ENCODE data around the gene MARCHF5. TPM values are rescaled to one million over a fixed set of nuclear protein-coding genes. Genes with fewer than 3 reads are reported as not detected.

MARCHF5 gene, protein sequence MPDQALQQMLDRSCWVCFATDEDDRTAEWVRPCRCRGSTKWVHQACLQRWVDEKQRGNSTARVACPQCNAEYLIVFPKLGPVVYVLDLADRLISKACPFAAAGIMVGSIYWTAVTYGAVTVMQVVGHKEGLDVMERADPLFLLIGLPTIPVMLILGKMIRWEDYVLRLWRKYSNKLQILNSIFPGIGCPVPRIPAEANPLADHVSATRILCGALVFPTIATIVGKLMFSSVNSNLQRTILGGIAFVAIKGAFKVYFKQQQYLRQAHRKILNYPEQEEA
- total RNA-seq (2021; fragmentation: NEBNext Ultra II Directional; extraction: Animal tissue kit (Norgen Biotek cat#: 25700)) (23.7 and 26.8 TPM in 2 replicates), polyA plus RNA-seq (2011; rRNA removed) (5.8 and 8.7 TPM in 2 replicates), polyA minus RNA-seq (2011; rRNA and poly(A)+ RNA removed) (14.9 and 16.3 TPM in 2 replicates)
- polyA plus RNA-seq (2011; cell fraction: cytosol; rRNA removed) = 12.0 TPM
- 2.8 TPM for polyA plus RNA-seq (2011; cell fraction: nucleus; rRNA removed)
- polyA plus RNA-seq (2012, experiment 1 of 2) = 16.2 to 24.5 TPM (median 19.6 TPM) in 4 replicates
- 2.3 TPM for polyA plus RNA-seq (2012, experiment 2 of 2)
- 9.6 TPM for polyA plus RNA-seq (2013, experiment 1 of 2)
- 10.9 TPM for polyA plus RNA-seq (2013, experiment 2 of 2)
- 7.0 TPM for polyA minus RNA-seq (2011; cell fraction: cytosol; rRNA and poly(A)+ RNA removed)
- 18.4 TPM for polyA minus RNA-seq (2011; cell fraction: nucleus; rRNA and poly(A)+ RNA removed)
- long read RNA-seq, experiment 1, transcript MARCH5-201 (6 exons, 3,926 nt) = major isoform, 16 of 29 reads
- long read RNA-seq, experiment 1, partial matches to known transcripts = 8 of 29 reads
- long read RNA-seq, experiment 1, other reads (novel, unspliced or antisense) = 5 of 29 reads
- long read RNA-seq, experiment 2, partial matches to known transcripts = 6 of 10 reads
- long read RNA-seq, experiment 2, other reads (novel, unspliced or antisense) = 1 of 10 reads

DNA sequence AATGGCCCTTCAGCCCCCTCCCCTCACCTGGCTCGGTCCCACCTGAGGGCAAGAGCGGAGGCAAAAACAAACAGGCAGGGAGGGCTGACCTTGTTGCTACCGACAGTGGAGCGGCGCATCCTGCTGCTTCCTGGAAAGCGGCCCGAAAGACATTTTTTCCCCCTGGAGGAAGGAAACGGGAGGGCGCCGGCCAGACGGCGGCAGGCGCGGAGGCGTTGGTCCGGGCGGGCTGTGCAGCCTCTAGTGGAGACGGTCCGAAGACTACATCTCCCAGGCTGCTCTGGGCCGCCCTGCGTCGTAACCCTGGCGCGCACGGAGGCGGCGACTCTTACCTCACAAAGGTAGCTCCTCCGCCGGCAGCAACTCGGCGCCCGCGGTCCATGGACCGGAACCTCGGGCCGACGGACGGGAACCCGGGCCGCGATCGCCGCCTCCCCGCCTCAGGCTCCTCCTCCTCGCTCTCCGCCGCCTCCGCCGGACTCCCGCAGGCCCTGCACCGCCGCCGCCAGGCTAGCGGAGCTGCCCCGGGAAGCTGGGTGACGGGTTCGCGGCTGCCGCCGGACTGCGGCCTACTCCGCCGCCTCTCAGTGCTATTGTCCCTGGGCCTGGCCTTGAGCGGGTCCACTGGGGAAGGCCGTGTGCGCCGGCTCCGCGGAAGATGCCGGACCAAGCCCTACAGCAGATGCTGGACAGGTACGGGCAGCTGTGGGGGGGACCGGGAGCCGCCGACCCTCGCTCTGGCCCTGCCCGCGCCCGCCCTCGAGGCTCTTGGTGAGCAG, at the start of gene MARCHF5, which contains the start of gene CPEB3:
Gene MARCHF5 (plus strand): TSS at position 331 of the 779 bp plus-strand sequence. CDS start 328 bp downstream, at position 659.
Gene CPEB3 (minus strand): TSS at position 242 of the 779 bp plus-strand sequence. CDS start 50,728 bp downstream, outside the sequence.
- H3K4me1 ChIP-seq (replicated peaks in 1 of 4; ENCODE audit: control insufficient read depth in 3 of 4, insufficient read depth in 4 of 4, low read length in 3 of 4) = no peaks in the 10 kb centered on the region; a peak in 2 of 7 replicates
- H3K4me3 ChIP-seq (ENCODE audit: extremely low read depth in 1 of 4, insufficient read depth in 2 of 4, low read depth in 3 of 4, low read length in 4 of 4) = peak within 1 kb of the TSS; percentile 72 to 99 (median 87)
- H2AFZ ChIP-seq (ENCODE audit: low read length) = peak within 1 kb of the TSS; percentile 91
- peaks cover 5% of the 10 kb centered on the region; the same call in 1 of the 2 replicates for H3K23me2 ChIP-seq (ENCODE audit: low read depth, low read length)
- peak within 1 kb of the TSS; percentile 93 to 96 for H3K4me2 ChIP-seq (ENCODE audit: insufficient read depth in 1 of 2, low read depth in 2 of 2, low read length in 2 of 2)
- no peak within 1 kb of the TSS for H3K23ac ChIP-seq (ENCODE audit: insufficient read length)
- no peaks in the 10 kb centered on the region for H4K20me1 ChIP-seq (replicated peaks in 1 of 2; ENCODE audit: control insufficient read depth in 1 of 2, insufficient read depth in 2 of 2, low read length in 2 of 2)
- no peak within 1 kb of the TSS for H2BK15ac ChIP-seq (ENCODE audit: low read length)
- H4K91ac ChIP-seq (replicated peaks; ENCODE audit: insufficient read length, low read length) = no peak within 1 kb of the TSS
- H3K79me1 ChIP-seq (ENCODE audit: low read depth, low read length) = no peaks in the 10 kb centered on the region; the same call in none of the 2 replicates
- peak within 1 kb of the TSS; percentile 81; the same call in 1 of the 2 replicates for H4K8ac ChIP-seq (ENCODE audit: extremely low read depth, insufficient read depth, low read length)
- H2BK120ac ChIP-seq (replicated peaks; ENCODE audit: low read depth, low read length) = no peak within 1 kb of the TSS
- H2BK5ac ChIP-seq (ENCODE audit: low read depth, low read length) = peak within 1 kb of the TSS; percentile 69; the same call in 1 of the 2 replicates
- peaks cover 7 to 50% of the 10 kb centered on the region in 2 experiments; a peak in 3 of 4 replicates for H3K79me2 ChIP-seq (ENCODE audit: control insufficient read depth in 1 of 2, insufficient read depth in 2 of 2, low read length in 2 of 2)
- H3K56ac ChIP-seq (replicated peaks; ENCODE audit: insufficient read length, low read depth, low read length) = peak within 1 kb of the TSS; percentile 25
- no peaks in the 10 kb centered on the region for H3K9me3 ChIP-seq (ENCODE audit: insufficient read depth in 2 of 2, low read depth in 1 of 2, low read length in 1 of 2)
- no peak within 1 kb of the TSS for H2BK12ac ChIP-seq (ENCODE audit: low read depth, low read length)
- no peaks in the 10 kb centered on the region for H3K27me3 ChIP-seq (replicated peaks in 1 of 4; ENCODE audit: control insufficient read depth in 3 of 4, extremely low read depth in 1 of 4, insufficient read depth in 3 of 4, low read length in 3 of 4)
- ChIA-PET POLR2A (ENCODE audit: partially characterized antibody) (interaction anchor here (1.0 to 1.9 kb wide), 5 partner anchors 8 to 204 kb away, joined by 3 to 7 read pairs (median 5); no protein-coding TSS in a partner anchor), CTCF (ENCODE audit: partially characterized antibody) (interaction anchor here (0.6 to 4.9 kb wide), 23 partner anchors 8 to 498 kb away, joined by 3 to 52 read pairs (median 5); no protein-coding TSS in a partner anchor)
- peak within 1 kb of the TSS; percentile 56 for H3K27ac ChIP-seq (ENCODE audit: low read depth, low read length)
- DNase-seq (ENCODE audit: low read depth in 1 of 2, low spot score in 2 of 2) (peak; percentile 93 to 94), FAIRE-seq (no peak)
- H2AK5ac ChIP-seq (ENCODE audit: low read depth, low read length) = no peak within 1 kb of the TSS
- peak within 1 kb of the TSS; percentile 65 for H3K18ac ChIP-seq (ENCODE audit: extremely low read depth, low read length)
- H3K9ac ChIP-seq (replicated peaks in 1 of 4; ENCODE audit: extremely low read depth in 1 of 4, low read depth in 3 of 4, low read length in 3 of 4) = peak within 1 kb of the TSS; percentile 50 to 98 (median 86)
- H3K4ac ChIP-seq (replicated peaks; ENCODE audit: insufficient read length, low read depth, low read length) = peak within 1 kb of the TSS; percentile 59
- H2BK20ac ChIP-seq (ENCODE audit: low read length) = no peak within 1 kb of the TSS
- H4K5ac ChIP-seq (ENCODE audit: insufficient read length, low read depth, low read length) = peak within 1 kb of the TSS; percentile 58
- H3K36me3 ChIP-seq (ENCODE audit: control insufficient read depth in 2 of 4, insufficient read depth in 4 of 4, low read length in 3 of 4) = peaks cover 2 to 8% (median 6%) of the 10 kb centered on the region in 4 experiments; a peak in 6 of 8 replicates
- 1% methylated on average over 48 of the region's 79 CpGs; no CpG with 5 or more reads in 1 of the 2 experiments for WGBS, 2 experiments (ENCODE audit: extremely low coverage in 1 of 2, insufficient coverage in 1 of 2, insufficient read length in 1 of 2, insufficient replicate concordance in 2 of 2, low coverage in 1 of 2, low lambda C conversion rate in 2 of 2, missing lambda C conversion rate in 1 of 2)
- no peak within 1 kb of the TSS for H3K14ac ChIP-seq (ENCODE audit: insufficient read length)
- TF ChIP-seq CBX8 (IDR thresholded peaks at IDR 0.05; ENCODE audit: borderline replicate concordance, low read depth, low read length) = no peak
- TF ChIP-seq SIRT6 (IDR thresholded peaks at IDR 0.05; ENCODE audit: low read length) = no peak
- no peak for TF ChIP-seq CEBPB (IDR thresholded peaks at IDR 0.05; ENCODE audit: low read depth, low read length)
- TF ChIP-seq TCF12 (IDR thresholded peaks at IDR 0.05; ENCODE audit: low read depth, low read length) = no peak
- peak; percentile 89 for TF ChIP-seq EGR1 (IDR thresholded peaks at IDR 0.05; ENCODE audit: borderline replicate concordance, low read depth, low read length)
- TF ChIP-seq TAF1 (IDR thresholded peaks at IDR 0.05; ENCODE audit: low read depth, low read length) = peak; percentile 76; the same call in 1 of the 2 replicates
- peak; percentile 73 for TF ChIP-seq SRF (IDR thresholded peaks at IDR 0.05; ENCODE audit: low read depth, low read length)
- no peak for TF ChIP-seq BRCA1 (IDR thresholded peaks at IDR 0.05; ENCODE audit: low read depth, low read length)

All from H1 (cell line).